Measurements from ENCODE around the gene SLCO3A1.
"Not testable (repeated sequence)": the region's sequence is repeated elsewhere in the genome, so short reads cannot be mapped to it uniquely, and the experiment has no call there.

The SLCO3A1 gene

GRCh38 chr15:92043283-92043682, 189.8 kb downstream of the SLCO3A1 start:
- no peak overlapping the region for H3K27ac Mint-ChIP-seq
- H3K9me3 Mint-ChIP-seq = peaks cover 11% of the 10 kb centered on the region
- peaks cover 19% of the 10 kb centered on the region for H3K4me1 Mint-ChIP-seq (ENCODE audit: low read depth)
- no peak overlapping the region for H3K4me3 Mint-ChIP-seq
- H3K27me3 Mint-ChIP-seq (ENCODE audit: low read depth) = no peaks in the 10 kb centered on the region
- DNase-seq (ENCODE audit: low spot score) = no peak
- peaks cover 1% of the 10 kb centered on the region for H3K36me3 Mint-ChIP-seq (ENCODE audit: low read depth)

GRCh38 chr15:92044203-92044909, 190.8 kb downstream of the SLCO3A1 start:
- Mint-ChIP-seq H3K4me1 (ENCODE audit: low read depth) (peaks cover 19% of the 10 kb centered on the region), H3K9me3 (peaks cover under 1% of the 10 kb centered on the region), H3K27me3 (ENCODE audit: low read depth) (no peaks in the 10 kb centered on the region), H3K27ac (no peak overlapping the region), H3K4me3 (no peak overlapping the region), H3K36me3 (ENCODE audit: low read depth) (no peaks in the 10 kb centered on the region)
- DNase-seq (ENCODE audit: low spot score) = no peak

GRCh38 chr15:92047900-92048299, 194.4 kb downstream of the SLCO3A1 start:
- H3K27ac Mint-ChIP-seq = no peak overlapping the region
- no peak overlapping the region for H3K4me3 Mint-ChIP-seq
- H3K4me1 Mint-ChIP-seq (ENCODE audit: low read depth) = peaks cover 11% of the 10 kb centered on the region
- H3K9me3 Mint-ChIP-seq = no peaks in the 10 kb centered on the region
- H3K27me3 Mint-ChIP-seq (ENCODE audit: low read depth) = no peaks in the 10 kb centered on the region
- no peaks in the 10 kb centered on the region for H3K36me3 Mint-ChIP-seq (ENCODE audit: low read depth)
- DNase-seq (ENCODE audit: low spot score) = no peak

GRCh38 chr15:92048739-92049138, 195.2 kb downstream of the SLCO3A1 start:
- Mint-ChIP-seq H3K36me3 (ENCODE audit: low read depth) (no peaks in the 10 kb centered on the region), H3K4me3 (no peak overlapping the region), H3K27ac (no peak overlapping the region), H3K27me3 (ENCODE audit: low read depth) (no peaks in the 10 kb centered on the region), H3K4me1 (ENCODE audit: low read depth) (peaks cover 11% of the 10 kb centered on the region), H3K9me3 (no peaks in the 10 kb centered on the region)
- no peak for DNase-seq (ENCODE audit: low spot score)

- Mint-ChIP-seq H3K4me1 (ENCODE audit: low read depth) (peaks cover 4% of the 10 kb centered on the region), H3K36me3 (ENCODE audit: low read depth) (no peaks in the 10 kb centered on the region), H3K27ac (no peak overlapping the region), H3K9me3 (no peaks in the 10 kb centered on the region), H3K4me3 (no peak overlapping the region), H3K27me3 (ENCODE audit: low read depth) (no peaks in the 10 kb centered on the region)
- DNase-seq (ENCODE audit: low spot score) = no peak
These were observed 195.9 kb downstream of the SLCO3A1 start for GRCh38 chr15:92049290-92049989.

GRCh38 chr15:92050220-92050898, 196.9 kb downstream of the SLCO3A1 start:
- DNase-seq (ENCODE audit: low spot score) = no peak
- Mint-ChIP-seq H3K36me3 (ENCODE audit: low read depth) (no peaks in the 10 kb centered on the region), H3K27me3 (ENCODE audit: low read depth) (no peaks in the 10 kb centered on the region), H3K4me3 (no peak overlapping the region), H3K4me1 (ENCODE audit: low read depth) (no peaks in the 10 kb centered on the region), H3K27ac (no peak overlapping the region), H3K9me3 (peaks cover 3% of the 10 kb centered on the region)

- Mint-ChIP-seq H3K9me3 (peaks cover 5% of the 10 kb centered on the region), H3K4me1 (ENCODE audit: low read depth) (no peaks in the 10 kb centered on the region), H3K27ac (no peak overlapping the region), H3K36me3 (ENCODE audit: low read depth) (no peaks in the 10 kb centered on the region), H3K27me3 (ENCODE audit: low read depth) (no peaks in the 10 kb centered on the region), H3K4me3 (no peak overlapping the region)
- DNase-seq (ENCODE audit: low spot score) = no peak
These were observed 198.2 kb downstream of the SLCO3A1 start for GRCh38 chr15:92051716-92052115.

GRCh38 chr15:92053753-92054316, 200.3 kb downstream of the SLCO3A1 start:
- H3K4me1 Mint-ChIP-seq (ENCODE audit: low read depth) = no peaks in the 10 kb centered on the region

GRCh38 chr15:92056875-92057274, 203.4 kb downstream of the SLCO3A1 start:
- Mint-ChIP-seq H3K36me3 (ENCODE audit: low read depth) (no peaks in the 10 kb centered on the region), H3K4me1 (ENCODE audit: low read depth) (no peaks in the 10 kb centered on the region), H3K27me3 (ENCODE audit: low read depth) (no peaks in the 10 kb centered on the region), H3K27ac (no peak overlapping the region), H3K9me3 (peaks cover 5% of the 10 kb centered on the region), H3K4me3 (no peak overlapping the region)
- DNase-seq (ENCODE audit: low spot score) = no peak

More at GRCh38 chr15:92053753-92054316, 200.3 kb downstream of the SLCO3A1 start:
- H3K36me3 Mint-ChIP-seq (ENCODE audit: low read depth) = no peaks in the 10 kb centered on the region
- H3K9me3 Mint-ChIP-seq = peaks cover 5% of the 10 kb centered on the region
- no peaks in the 10 kb centered on the region for H3K27me3 Mint-ChIP-seq (ENCODE audit: low read depth)
- H3K27ac Mint-ChIP-seq = no peak overlapping the region
- DNase-seq (ENCODE audit: low spot score) = no peak
- no peak overlapping the region for H3K4me3 Mint-ChIP-seq

- Mint-ChIP-seq H3K36me3 (ENCODE audit: low read depth) (no peaks in the 10 kb centered on the region), H3K4me3 (no peak overlapping the region), H3K27ac (no peak overlapping the region), H3K27me3 (ENCODE audit: low read depth) (no peaks in the 10 kb centered on the region), H3K4me1 (ENCODE audit: low read depth) (no peaks in the 10 kb centered on the region), H3K9me3 (peaks cover 5% of the 10 kb centered on the region)
- DNase-seq (ENCODE audit: low spot score) = no peak
These were observed 205.8 kb downstream of the SLCO3A1 start for GRCh38 chr15:92059036-92059970.

GRCh38 chr15:92059971-92060311, 206.4 kb downstream of the SLCO3A1 start:
- DNase-seq (ENCODE audit: low spot score); H3K4me3 Mint-ChIP-seq; H3K36me3 Mint-ChIP-seq (ENCODE audit: low read depth); H3K4me1 Mint-ChIP-seq (ENCODE audit: low read depth); H3K9me3 Mint-ChIP-seq; H3K27ac Mint-ChIP-seq; H3K27me3 Mint-ChIP-seq (ENCODE audit: low read depth): not testable (repeated sequence)

- H3K4me1 Mint-ChIP-seq (ENCODE audit: low read depth) = no peaks in the 10 kb centered on the region
- no peak overlapping the region for H3K4me3 Mint-ChIP-seq
- peaks cover 2% of the 10 kb centered on the region for H3K27me3 Mint-ChIP-seq (ENCODE audit: low read depth)
- H3K9me3 Mint-ChIP-seq = no peaks in the 10 kb centered on the region
- no peaks in the 10 kb centered on the region for H3K36me3 Mint-ChIP-seq (ENCODE audit: low read depth)
- DNase-seq (ENCODE audit: low spot score) = no peak
- no peak overlapping the region for H3K27ac Mint-ChIP-seq
These were observed 208.1 kb downstream of the SLCO3A1 start for GRCh38 chr15:92061511-92062195.

GRCh38 chr15:92062505-92062904, 209.0 kb downstream of the SLCO3A1 start:
- H3K27ac Mint-ChIP-seq = no peak overlapping the region
- H3K27me3 Mint-ChIP-seq (ENCODE audit: low read depth) = peaks cover 2% of the 10 kb centered on the region
- no peak for DNase-seq (ENCODE audit: low spot score)
- no peaks in the 10 kb centered on the region for H3K4me1 Mint-ChIP-seq (ENCODE audit: low read depth)
- H3K9me3 Mint-ChIP-seq = no peaks in the 10 kb centered on the region
- no peaks in the 10 kb centered on the region for H3K36me3 Mint-ChIP-seq (ENCODE audit: low read depth)
- H3K4me3 Mint-ChIP-seq = no peak overlapping the region
